Stimulated activated CD4-positive, alpha-beta T cell treated with anti-CD3 and anti-CD28 coated beads, Interleukin-12 subunit alpha, Interleukin-12 subunit beta, amount 100 ng/mL, for 4 hours (primary cell): ENCODE results near the gene DOLK.

Experiments used
- DNase-seq: peaks from one replicate; pipeline ENCODE4 v3.0.0-alpha.2; 2020

Gene DOLK

GRCh38 chr9:128929560-128929959 is 17.8 kb downstream of the DOLK start:
- DNase-seq: no peak

- no peak for DNase-seq
Observed at GRCh38 chr9:128928624-128929023, 18.8 kb downstream of the DOLK start.

- DNase-seq: peak; percentile 46
Observed at GRCh38 chr9:128927731-128928411, 19.5 kb downstream of the DOLK start.

- no peak for DNase-seq
Observed at GRCh38 chr9:128923493-128923883, 23.9 kb downstream of the DOLK start.

GRCh38 chr9:128921881-128922763 is 25.3 kb downstream of the DOLK start:
- DNase-seq: no peak

- no peak for DNase-seq
Observed at GRCh38 chr9:128920381-128921058, 26.9 kb downstream of the DOLK start, which contains the start of gene PHYHD1. Gene PHYHD1 (plus strand): TSS chr9:128920982. CDS start chr9:128922324, 1,342 bp downstream.

- no peak for DNase-seq
Observed at GRCh38 chr9:128919402-128920089, 27.9 kb downstream of the DOLK start.

- no peak for DNase-seq
Observed at GRCh38 chr9:128918921-128919320, 28.5 kb downstream of the DOLK start.

- no peak for DNase-seq
Observed at GRCh38 chr9:128917151-128917849, 30.1 kb downstream of the DOLK start.

- DNase-seq: no peak
Observed at GRCh38 chr9:128916745-128917144, 30.7 kb downstream of the DOLK start.

GRCh38 chr9:128916204-128916603 is 31.2 kb downstream of the DOLK start:
- no peak for DNase-seq

- DNase-seq: no peak
Observed at GRCh38 chr9:128913995-128914772, 33.2 kb downstream of the DOLK start.

- no peak for DNase-seq
Observed at GRCh38 chr9:128913048-128913900, 34.1 kb downstream of the DOLK start.

- no peak for DNase-seq
Observed at GRCh38 chr9:128912270-128912853, 35.0 kb downstream of the DOLK start.

- no peak for DNase-seq
Observed at GRCh38 chr9:128911529-128912035, 35.8 kb downstream of the DOLK start.

- DNase-seq: no peak
Observed at GRCh38 chr9:128910906-128911305, 36.5 kb downstream of the DOLK start.

GRCh38 chr9:128909859-128910258 is 37.5 kb downstream of the DOLK start:
- no peak for DNase-seq

GRCh38 chr9:128908372-128908771 is 39.0 kb downstream of the DOLK start:
- DNase-seq: no peak

- DNase-seq: no peak
Observed at GRCh38 chr9:128906741-128907140, 40.7 kb downstream of the DOLK start.

- DNase-seq: no peak
Observed at GRCh38 chr9:128905964-128906363, 41.4 kb downstream of the DOLK start.
